CD4-positive, alpha-beta T cell (primary cell): ENCODE results near the gene C16orf96. TPM values are rescaled to one million over a fixed set of nuclear protein-coding genes. Genes with fewer than 3 reads are reported as not detected.

Experiments used
- ATAC-seq: fragments of 200-7000 bp; cut with Tn5 transposase; one replicate; pipeline ENCODE4 v1.10.0; 2022; ENCODE audit warnings: mild to moderate bottlenecking; ENCODE audit not compliant: poor library complexity
- CTCF ChIA-PET: fragments of 350-600 bp; sonication (Branson Sonifier 250); formaldehyde crosslinking; loops from one replicate; lab custom pipeline; 2021; ENCODE audit warnings: antibody characterized with exemption, inconsistent platforms; lab: Charles Lee
- POLR2A ChIA-PET: fragments of 350-600 bp; sonication (Branson Sonifier 250); formaldehyde crosslinking; loops from one replicate; lab custom pipeline; 2021; ENCODE audit warnings: antibody characterized with exemption, inconsistent platforms; lab: Charles Lee
- DNase-seq, 14 experiments: peaks; one replicate each; pipeline ENCODE4 v3.0.0-alpha.2; 2013 to 2020; ENCODE audit warnings: mixed read lengths in 2 of 14
- H3K27ac ChIP-seq, 2 donors: one replicate each; pipeline versions ENCODE4 v1.5.1 to v1.7.0; 2013; ENCODE audit warnings: low read length in 2 of 2, low read depth in 1 of 2, mild to moderate bottlenecking in 1 of 2
- H3K27me3 ChIP-seq, 2 experiments: 1 replicate in 1 of 2; 2 replicates in 1 of 2; pipeline versions ENCODE4 v1.6.1 to v1.7.0; 2013; ENCODE audit warnings: low read length in 2 of 2, control low read depth in 1 of 2, mild to moderate bottlenecking in 1 of 2, moderate library complexity in 1 of 2; ENCODE audit not compliant: insufficient read depth in 2 of 2, control insufficient read depth in 1 of 2
- H3K36me3 ChIP-seq: one replicate; pipeline ENCODE4 v1.6.1; 2013; ENCODE audit warnings: low read length, control low read depth; ENCODE audit not compliant: insufficient read depth
- H3K4me1 ChIP-seq: one replicate; pipeline ENCODE4 v1.6.1; 2013; ENCODE audit warnings: low read length, control low read depth; ENCODE audit not compliant: insufficient read depth
- H3K4me3 ChIP-seq: one replicate; pipeline ENCODE4 v1.5.1; 2013; ENCODE audit warnings: mild to moderate bottlenecking, low read length, moderate library complexity
- H3K9me3 ChIP-seq, 2 experiments: 1 replicate in 1 of 2; 2 replicates in 1 of 2; pipeline versions ENCODE4 v1.6.1 to v1.7.0; 2013; ENCODE audit warnings: low read length in 2 of 2, mild to moderate bottlenecking in 2 of 2, control low read depth in 1 of 2, moderate library complexity in 1 of 2; ENCODE audit not compliant: control insufficient read depth in 1 of 2, insufficient read depth in 1 of 2
- H3K27ac Mint-ChIP-seq: one replicate; pipeline ENCODE4 v1.8.0; 2020; ENCODE audit warnings: mixed read lengths
- H3K27me3 Mint-ChIP-seq: one replicate; pipeline ENCODE4 v1.8.0; 2021; ENCODE audit warnings: mixed read lengths
- H3K36me3 Mint-ChIP-seq: one replicate; pipeline ENCODE4 v1.8.0; 2021; ENCODE audit warnings: low read depth, mixed read lengths
- H3K4me1 Mint-ChIP-seq: one replicate; pipeline ENCODE4 v1.8.0; 2021; ENCODE audit warnings: low read depth, mixed read lengths
- H3K4me3 Mint-ChIP-seq: one replicate; pipeline ENCODE4 v1.8.0; 2020; ENCODE audit warnings: mild to moderate bottlenecking, mixed read lengths
- H3K9me3 Mint-ChIP-seq: one replicate; pipeline ENCODE4 v1.8.0; 2020; ENCODE audit warnings: mixed read lengths
- CTCF ChIP-seq: fragments of 200-600 bp; IDR thresholded peaks from one replicate; pipeline ENCODE4 v1.8.0; 2022; ENCODE audit warnings: antibody characterized with exemption, mild to moderate bottlenecking
- intact Hi-C, 2 experiments: fragments of 100-400 bp; cut with DNase I in 1 of 2; cut with micrococcal nuclease in 1 of 2; formaldehyde crosslinking; loops; one replicate each; pipeline versions ENCODE4 v1.15.1 to v1.9.0; 2023 to 2025; cut with DNase I, micrococcal nuclease
- total RNA-seq, 174 experiments: library from RNA in 2 of 174; stranded (reverse) in 2 of 174; gene quantifications; one replicate each; pipeline ENCODE4 v1.2.3 and lab custom pipeline; 2021 to 2026

Gene C16orf96
- total RNA-seq, 2 experiments from 2014 or later: 0.27 to 0.42 TPM

- TF ChIP-seq CTCF: no peak
- H3K27ac ChIP-seq: no peak overlapping the region
- no peaks in the 10 kb centered on the region for H3K9me3 ChIP-seq
- no peak for DNase-seq
- Mint-ChIP-seq H3K27ac (no peak overlapping the region), H3K27me3 (no peaks in the 10 kb centered on the region), H3K9me3 (no peaks in the 10 kb centered on the region), H3K36me3 (no peaks in the 10 kb centered on the region), H3K4me1 (no peaks in the 10 kb centered on the region), H3K4me3 (no peak overlapping the region)
- H3K4me1 ChIP-seq: no peaks in the 10 kb centered on the region
- ChIA-PET POLR2A (no interaction called here), CTCF (no interaction called here)
- no peaks in the 10 kb centered on the region for H3K27me3 ChIP-seq
- intact Hi-C loops: no loop called here
- H3K4me3 ChIP-seq: no peak overlapping the region
- no peak for ATAC-seq
- no peaks in the 10 kb centered on the region for H3K36me3 ChIP-seq
Measured at GRCh38 chr16:4599545-4599944, 43.4 kb downstream of the C16orf96 start.

DNA sequence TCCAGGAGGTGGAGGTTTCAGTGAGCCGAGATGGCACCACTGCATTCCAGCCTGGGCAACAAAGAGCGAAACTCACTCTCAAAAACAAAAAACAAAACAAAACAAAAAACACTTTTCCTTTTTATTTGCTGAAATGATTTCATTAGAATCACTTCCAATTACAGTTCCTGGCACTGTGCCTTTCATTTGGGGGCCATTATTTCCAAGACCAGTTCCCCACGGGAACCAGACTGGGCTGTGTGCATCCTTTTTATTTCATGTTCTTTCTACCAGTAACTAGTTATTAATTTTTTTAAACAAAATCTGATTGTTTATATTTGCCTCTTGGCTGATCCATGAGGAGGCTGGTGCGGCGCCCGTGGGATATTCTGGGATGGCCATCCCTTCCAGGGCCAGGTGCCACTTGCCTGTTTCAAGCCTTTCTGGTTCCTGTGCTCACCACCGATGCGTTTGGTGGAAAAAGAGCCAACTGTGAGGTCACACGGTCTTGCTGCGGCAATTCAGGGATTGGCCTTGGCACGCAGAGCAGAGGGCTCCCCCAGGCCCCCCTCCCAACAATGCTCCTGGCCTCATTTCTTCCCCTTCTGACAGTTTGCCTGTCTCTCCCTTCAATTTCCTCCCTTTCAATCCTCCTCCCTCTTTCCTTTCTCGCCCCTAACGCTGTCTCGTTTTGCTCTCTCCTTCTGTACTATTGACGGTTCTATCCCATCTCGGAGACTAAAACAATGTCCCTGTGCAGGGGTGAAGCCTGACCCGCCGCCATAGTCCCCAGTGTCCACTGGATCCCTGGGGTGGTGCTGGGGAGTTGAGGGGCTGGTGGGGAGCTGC lies 45.1 kb downstream of the C16orf96 start:
- ChIA-PET CTCF (no interaction called here), POLR2A (no interaction called here)
- Mint-ChIP-seq H3K27me3 (no peaks in the 10 kb centered on the region), H3K36me3 (no peaks in the 10 kb centered on the region), H3K4me3 (no peak overlapping the region), H3K4me1 (no peaks in the 10 kb centered on the region), H3K9me3 (no peaks in the 10 kb centered on the region), H3K27ac (no peak overlapping the region)
- ATAC-seq (no peak), DNase-seq (no peak)
- Histone ChIP-seq H3K4me1 (no peaks in the 10 kb centered on the region), H3K27me3 (no peaks in the 10 kb centered on the region), H3K4me3 (no peak overlapping the region), H3K36me3 (no peaks in the 10 kb centered on the region), H3K9me3 (no peaks in the 10 kb centered on the region), H3K27ac (no peak overlapping the region)
- no peak for TF ChIP-seq CTCF
- intact Hi-C loops: no loop called here

- H3K27me3 ChIP-seq: no peaks in the 10 kb centered on the region
- no peak overlapping the region for H3K4me3 ChIP-seq
- H3K27me3 Mint-ChIP-seq: no peaks in the 10 kb centered on the region
- no peaks in the 10 kb centered on the region for H3K4me1 Mint-ChIP-seq
- no peak overlapping the region for H3K27ac Mint-ChIP-seq
- H3K4me1 ChIP-seq: no peaks in the 10 kb centered on the region
- H3K9me3 ChIP-seq: no peaks in the 10 kb centered on the region
- no peak overlapping the region for H3K27ac ChIP-seq
- no peaks in the 10 kb centered on the region for H3K36me3 ChIP-seq
- no peaks in the 10 kb centered on the region for H3K9me3 Mint-ChIP-seq
- ATAC-seq (no peak), DNase-seq (no peak)
- POLR2A ChIA-PET: no interaction called here
- no peak overlapping the region for H3K4me3 Mint-ChIP-seq
- TF ChIP-seq CTCF: no peak
- no peaks in the 10 kb centered on the region for H3K36me3 Mint-ChIP-seq
- CTCF ChIA-PET: no interaction called here
- intact Hi-C loops: no loop called here
Measured at GRCh38 chr16:4601864-4602186, 45.7 kb downstream of the C16orf96 start.
